Stimulated activated CD8-positive, alpha-beta memory T cell treated with anti-CD3 and anti-CD28 coated beads, Interleukin-2, amount 100 ng/mL, for 48 hours (primary cell): ENCODE results near the gene KCNQ1.

Experiments used
- DNase-seq, 2 donors: peaks; one replicate each; pipeline ENCODE4 v3.0.0-alpha.2; 2020; ENCODE audit warnings: low read depth in 2 of 2

The KCNQ1 gene

DNA sequence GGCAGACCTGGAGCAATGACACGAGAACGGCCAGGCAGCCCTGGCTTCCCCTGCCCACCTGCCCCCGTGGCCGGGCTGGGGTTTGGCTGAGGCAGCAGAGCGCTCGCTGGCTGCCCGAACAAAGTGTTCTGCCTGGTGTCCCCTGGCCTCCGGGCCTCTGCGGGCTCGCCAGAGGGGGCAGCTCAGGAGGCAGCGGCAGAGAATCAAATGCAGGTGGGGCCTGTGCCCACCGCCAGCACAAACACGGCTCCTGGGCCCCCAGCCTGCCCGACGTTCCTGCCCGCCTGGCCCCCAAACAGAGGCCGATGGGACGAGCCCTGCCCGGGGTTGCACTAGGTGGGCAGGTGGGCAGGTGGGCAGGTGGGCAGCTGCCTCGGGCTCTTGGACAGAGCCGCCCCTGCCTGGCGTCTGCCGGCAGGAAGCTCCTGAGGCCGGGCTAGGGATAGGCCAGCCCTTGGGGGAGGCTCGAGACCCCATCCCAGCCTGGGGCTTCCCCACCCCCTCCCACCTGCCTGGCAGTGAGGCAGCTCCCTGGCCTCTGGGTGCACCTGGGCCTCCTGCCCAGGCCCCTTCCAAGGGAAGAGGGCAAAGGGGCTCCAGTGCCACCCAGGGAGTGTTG, 394.0 kb downstream of the KCNQ1 start:
- DNase-seq: no peak

DNA sequence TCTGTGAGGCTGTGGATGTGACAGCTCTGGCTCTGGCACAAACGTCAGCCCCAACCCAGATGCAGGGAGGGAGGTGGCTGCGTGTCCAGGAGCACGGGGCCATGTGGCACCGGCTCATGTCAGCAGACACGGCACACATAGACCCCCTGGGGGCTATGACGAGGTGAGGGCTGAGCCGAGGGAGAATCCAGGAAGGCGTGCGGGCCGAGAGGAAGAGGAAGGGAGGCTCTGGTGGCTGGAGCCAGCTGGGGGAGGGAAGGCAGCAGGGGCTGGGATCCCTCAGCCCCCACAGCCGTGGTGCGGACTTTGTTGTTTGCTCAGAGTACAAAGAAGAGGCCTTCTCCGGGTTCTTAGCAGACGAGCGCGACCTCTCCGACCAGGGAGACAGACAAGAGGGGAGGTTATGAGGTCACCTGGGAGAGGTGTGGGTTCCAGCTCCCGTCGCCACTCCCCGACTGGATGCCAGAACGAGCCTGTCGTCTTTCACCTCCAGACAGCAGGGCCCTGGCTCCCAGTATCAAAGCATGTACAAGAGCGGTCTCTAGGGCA, 394.7 kb downstream of the KCNQ1 start:
- no peak for DNase-seq

DNA sequence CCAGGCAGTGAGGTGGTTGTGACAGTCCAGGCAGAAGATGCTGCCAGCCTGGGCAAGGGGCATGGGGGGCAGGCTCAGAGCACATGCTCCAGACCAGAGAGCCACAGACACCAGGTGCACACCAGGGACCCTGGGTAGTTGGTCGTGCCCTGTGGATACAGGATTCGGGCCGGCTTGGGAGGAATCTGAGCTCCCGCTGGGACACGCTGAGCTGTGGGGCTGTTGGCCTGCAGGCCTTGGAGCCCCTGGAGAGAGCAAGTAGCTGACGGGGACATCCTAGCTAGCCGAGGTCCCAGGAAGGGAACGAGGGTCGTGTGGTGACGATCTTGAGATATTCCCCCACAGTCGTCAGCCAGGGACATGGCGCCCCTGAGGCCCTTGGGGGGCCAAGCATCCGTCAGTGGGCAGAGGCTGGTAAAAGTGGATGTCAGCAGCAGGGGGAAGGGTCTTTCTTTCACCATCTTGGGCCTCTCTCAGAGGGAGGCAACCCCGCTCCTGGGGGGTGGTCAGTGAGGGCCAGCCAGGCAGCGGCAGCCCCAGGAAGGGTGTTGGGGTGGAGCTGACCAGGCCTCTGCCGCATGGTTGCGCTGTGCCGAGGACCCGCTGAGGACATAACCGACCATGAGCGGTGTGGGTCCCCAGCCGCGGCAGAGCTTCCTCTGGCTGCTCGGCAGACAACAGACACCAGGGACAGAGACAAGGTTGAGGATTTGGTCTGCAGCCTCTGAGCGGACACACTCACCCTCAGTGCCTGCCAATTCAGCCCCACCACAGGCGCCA, 396.8 kb downstream of the KCNQ1 start:
- no peak for DNase-seq

DNA sequence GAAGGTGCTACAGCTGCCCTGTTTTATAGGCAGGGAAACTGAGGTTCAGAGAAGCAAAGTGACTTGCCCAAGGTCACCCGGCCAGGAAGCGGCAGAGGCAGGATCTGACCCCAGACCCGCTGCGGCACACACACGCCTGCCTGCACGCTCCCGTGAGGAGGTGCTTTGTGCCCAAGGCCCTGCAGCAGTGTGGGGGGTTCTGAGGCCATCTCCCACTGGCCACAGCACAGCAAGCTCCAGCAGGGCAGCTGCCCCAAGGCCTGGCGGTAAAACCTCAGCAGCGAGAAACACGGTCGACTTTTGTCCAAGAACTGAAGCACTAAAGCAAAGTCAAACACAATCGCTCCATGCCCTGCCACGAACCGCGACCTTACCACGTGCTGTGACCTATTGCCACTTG, 398.1 kb downstream of the KCNQ1 start:
- no peak for DNase-seq

DNA sequence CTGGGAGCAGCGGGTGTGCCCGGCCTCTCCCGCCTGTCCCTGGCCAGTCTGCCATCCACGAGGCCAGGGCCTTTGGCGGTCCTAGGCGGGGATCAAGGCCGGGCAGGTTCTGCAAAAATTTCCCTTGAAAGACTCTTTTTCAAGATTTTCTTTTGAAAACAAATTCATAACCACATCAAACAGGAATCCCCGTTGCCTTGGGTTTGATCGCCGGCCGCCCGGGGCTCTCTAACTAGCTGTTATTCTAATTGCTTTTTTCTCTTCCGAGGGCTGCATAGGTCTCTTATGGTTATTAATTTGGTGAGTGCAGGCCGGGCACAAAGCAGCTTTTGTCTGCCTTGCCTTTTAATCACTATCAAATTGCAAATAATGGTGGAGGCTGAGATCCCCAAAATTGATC, 398.7 kb downstream of the KCNQ1 start:
- no peak for DNase-seq

DNA sequence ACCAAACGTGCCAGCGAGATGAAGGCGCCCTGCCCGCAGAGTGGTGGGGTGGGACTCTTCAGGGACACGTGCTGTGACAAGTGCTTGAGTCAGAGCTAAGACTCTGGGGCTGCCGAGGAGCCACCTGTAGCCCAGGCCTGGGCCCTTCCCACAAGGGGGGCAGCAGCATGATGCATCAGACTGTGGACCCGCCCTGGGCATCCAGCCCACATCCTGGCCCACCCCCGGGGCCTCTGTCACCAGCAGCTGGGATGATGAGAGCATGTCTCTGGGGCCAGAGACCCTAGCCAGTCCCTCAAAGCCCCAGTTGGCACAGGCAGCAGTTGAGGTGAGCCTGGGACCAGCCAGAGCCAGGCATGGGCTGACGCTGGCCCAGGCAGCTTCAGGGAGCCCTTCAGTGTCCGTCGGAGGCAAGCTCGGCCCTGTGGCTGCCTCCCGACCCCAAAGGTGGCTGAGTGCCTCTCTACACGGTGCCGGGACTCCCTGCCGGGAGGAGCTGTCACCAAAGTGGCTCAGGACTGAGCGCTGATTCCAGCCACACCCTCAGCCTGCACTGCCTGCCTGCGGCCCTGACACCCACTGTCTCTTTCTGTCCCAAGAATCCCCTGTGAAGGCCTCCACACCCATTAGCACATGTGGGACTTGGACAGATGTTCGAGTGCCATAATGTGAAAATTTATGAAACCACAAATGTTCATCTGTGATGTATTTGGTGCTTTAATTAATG, 399.5 kb downstream of the KCNQ1 start:
- no peak for DNase-seq

DNA sequence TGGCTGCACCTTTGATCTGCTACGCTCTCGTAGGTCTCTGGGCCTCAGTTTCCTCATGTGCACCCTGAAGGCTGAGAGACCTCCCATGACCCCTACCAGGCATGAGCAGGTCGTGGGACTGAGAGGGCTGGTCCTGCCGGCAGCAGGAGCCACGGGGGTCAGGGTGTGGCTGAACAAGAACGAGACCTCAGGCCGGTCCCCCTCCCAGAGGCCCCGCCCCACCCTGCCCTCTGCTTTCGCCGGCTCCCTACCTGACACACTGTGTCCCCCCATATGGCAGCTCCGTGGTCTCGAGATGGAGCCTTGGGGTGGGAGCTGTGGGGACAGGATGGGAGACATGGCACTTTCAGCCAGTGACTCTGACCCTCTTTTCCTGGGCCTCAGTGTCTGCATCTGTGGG, 400.2 kb downstream of the KCNQ1 start:
- no peak for DNase-seq

DNA sequence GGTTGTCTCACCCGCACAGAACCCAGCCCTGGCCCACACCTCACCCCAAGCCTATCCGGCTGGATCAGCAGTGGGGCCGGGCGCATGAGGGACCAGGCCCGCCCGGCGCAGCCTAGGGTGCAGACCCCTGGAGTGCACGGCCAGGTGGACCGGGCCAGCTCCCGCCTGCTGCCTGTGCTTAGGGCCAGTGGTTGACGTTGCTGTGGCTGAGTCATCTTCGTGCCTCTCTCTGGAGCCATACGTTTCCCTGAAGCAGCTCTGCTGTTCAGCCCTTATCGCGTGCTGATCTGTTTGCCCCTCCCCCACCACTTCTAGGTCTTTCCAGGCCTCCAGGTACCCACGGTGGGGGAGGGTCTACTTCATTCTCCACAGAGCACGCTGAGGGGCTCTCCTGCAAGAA, 401.2 kb downstream of the KCNQ1 start:
- no peak for DNase-seq

DNA sequence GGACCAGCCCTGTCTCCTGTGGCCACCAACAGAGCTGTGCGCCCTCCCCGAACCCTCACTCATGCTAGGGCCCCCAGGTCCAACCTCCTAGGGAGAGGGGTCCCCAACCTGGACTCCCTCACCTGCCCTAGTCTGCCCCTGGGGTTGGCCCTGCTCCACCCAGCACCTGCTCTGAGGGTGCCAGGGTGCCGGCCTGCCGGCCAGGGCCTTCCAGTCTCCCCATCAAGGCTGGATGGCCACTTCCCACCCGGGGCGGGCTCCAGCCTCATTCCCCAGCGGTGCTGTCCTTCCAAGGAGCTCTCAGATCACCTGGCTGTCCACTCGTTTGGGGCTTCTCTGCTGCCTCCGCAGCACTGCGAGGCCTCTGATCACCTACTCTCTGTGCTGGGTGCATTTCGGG, 401.7 kb downstream of the KCNQ1 start:
- no peak for DNase-seq

DNA sequence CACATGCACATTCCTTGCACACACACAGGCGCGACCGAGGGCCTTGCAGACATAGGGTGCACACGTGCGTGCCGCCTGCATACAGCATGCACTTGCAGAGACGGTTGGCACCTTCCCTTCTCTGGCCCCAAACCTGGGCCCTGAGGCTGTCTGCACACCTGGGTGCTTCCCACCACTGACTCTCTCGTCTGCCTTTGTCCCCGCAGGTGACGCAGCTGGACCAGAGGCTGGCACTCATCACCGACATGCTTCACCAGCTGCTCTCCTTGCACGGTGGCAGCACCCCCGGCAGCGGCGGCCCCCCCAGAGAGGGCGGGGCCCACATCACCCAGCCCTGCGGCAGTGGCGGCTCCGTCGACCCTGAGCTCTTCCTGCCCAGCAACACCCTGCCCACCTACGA, 402.8 kb downstream of the KCNQ1 start:
- DNase-seq: no peak

DNA sequence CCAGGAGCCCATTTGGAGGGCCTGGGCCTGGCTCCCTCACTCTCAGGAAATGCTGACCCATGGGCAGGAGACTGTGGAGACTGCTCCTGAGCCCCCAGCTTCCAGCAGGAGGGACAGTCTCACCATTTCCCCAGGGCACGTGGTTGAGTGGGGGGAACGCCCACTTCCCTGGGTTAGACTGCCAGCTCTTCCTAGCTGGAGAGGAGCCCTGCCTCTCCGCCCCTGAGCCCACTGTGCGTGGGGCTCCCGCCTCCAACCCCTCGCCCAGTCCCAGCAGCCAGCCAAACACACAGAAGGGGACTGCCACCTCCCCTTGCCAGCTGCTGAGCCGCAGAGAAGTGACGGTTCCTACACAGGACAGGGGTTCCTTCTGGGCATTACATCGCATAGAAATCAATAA, 403.7 kb downstream of the KCNQ1 start:
- DNase-seq: no peak

DNA sequence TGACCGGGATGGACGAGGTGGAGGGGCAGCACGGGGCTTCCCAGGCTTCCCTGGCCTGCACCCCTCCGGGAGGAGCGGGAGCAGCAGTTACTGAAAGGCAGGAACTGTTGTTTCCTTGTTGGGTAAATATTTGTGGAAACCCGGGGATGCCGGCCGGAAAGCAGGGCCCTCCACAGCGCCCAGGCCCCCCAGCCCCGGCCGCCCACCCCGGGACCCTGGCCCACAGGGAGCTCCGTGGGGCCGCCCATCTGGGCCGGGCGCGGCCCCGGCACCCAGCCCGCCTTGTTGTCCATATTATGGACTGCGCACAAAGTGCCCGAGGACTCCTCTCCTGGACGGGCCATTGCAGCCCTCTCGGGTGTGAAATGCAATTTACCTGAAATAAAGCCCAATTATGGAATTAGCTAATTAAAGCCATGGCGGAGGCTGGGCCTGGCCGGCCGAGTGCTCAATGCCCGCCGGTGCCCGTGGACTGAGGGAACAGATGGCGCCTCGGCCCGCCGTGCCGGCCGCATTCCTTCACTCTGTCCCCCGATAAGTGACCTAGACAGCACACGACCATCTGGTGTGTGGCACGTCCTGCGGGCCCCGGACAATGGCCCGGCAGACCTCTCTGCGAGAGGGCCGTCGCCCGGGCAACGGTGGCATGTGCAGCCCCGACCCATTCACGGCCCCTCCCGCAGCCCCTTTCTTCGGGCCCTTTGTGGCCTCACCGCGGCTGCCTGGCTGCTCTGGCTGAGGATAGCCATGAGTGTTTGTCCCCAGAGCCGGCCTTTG, 405.4 kb downstream of the KCNQ1 start:
- no peak for DNase-seq

DNA sequence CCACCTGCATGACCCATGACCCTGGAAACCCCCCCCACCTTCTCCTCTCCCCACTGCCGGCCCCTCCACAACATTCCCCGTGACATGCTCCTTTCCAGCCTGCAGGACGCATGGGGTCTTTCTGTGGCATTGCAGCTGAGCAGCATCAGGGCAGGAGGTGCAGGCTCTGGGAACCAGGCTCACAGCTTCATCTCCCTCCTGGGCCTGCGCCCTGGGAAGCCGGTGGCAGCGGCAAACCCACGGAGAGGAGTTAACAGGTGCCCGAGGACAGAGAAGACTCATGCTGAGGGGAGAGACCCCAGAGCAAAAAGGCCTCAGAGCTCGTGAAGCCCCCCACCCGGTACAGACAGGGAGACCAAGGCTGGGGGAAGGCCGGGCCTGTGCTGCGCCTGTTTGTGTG, 408.6 kb downstream of the KCNQ1 start:
- DNase-seq: no peak

DNA sequence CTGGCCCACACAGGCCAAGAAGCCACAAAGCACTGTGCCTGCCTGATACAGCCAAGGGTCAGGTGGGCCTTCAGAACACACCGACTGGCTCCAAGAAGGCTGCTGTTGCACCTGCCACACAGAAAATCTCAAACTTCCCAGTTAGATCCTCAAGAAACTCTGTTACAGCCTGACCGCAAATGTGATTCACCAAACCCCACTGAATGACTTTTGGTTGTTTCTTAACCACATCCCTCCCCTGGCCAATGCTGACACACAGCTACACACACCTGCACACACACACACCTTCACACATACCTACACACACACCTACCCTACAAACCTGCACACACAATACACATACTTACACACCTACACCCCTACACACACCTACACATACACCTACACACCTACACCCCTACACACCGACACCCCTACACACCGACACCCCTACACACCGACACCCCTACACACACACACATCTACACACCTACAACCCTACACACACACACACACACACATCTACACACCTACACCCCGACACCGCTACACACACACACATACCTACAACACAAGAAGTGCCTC, 409.3 kb downstream of the KCNQ1 start:
- no peak for DNase-seq

DNA sequence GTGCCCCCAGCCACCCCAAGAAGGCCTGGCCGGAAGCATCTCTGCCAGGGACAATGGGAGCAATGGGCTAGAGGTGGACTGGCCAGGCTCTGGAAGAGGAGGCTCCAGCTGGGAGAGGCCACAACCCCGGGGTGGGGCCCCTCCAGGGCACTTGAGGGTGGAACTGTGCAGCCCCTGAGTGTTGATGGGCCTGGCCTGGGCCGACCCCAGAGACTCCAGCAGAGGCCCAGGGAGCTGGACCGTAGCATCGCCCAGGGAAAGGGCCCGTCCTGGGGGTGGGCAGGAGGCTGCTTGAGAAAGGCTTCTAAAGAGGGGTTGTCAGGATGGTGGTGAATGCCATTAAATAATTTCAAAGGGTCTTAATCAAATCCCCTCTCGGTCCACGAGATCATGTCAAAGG, 410.4 kb downstream of the KCNQ1 start:
- no peak for DNase-seq

DNA sequence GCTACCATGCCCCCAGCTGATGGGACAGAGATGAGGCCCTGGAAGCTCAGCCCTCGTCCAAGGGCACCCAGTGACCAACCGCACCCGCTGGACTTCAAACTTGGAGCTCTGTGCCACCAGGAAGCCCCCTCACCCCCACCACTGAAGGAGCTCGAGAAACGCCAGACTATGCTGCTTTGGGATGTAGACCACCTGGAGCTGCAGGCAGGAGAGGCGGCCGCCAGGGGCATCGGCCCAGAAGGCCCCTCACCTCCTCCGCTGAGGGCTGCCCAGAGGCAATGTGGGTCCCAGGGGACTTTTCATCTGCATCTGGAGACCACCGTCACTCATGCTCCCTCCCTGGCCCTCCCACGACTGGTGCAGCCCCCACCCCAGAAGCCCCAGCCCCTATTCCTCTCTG, 412.5 kb downstream of the KCNQ1 start:
- no peak for DNase-seq

DNA sequence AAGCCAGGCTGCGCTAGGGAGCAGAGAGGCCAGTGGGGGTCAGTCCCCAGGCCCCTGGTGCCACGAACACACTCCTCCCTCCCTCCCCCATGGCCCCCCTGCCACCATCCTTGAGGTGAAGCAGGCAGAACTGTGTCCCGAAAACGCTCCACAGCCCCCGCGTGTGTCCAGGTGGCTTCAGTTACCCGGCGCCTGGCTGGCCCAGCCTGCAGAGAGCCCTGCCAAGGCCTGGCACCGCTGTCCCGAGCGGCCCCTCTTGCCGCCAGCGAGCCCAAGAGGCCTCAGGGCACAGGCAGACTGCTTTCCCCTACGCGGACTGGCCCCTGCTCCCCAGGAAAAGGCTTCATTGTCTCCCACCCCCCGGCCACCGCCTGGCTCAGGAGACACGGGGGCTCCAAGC, 413.1 kb downstream of the KCNQ1 start:
- no peak for DNase-seq

DNA sequence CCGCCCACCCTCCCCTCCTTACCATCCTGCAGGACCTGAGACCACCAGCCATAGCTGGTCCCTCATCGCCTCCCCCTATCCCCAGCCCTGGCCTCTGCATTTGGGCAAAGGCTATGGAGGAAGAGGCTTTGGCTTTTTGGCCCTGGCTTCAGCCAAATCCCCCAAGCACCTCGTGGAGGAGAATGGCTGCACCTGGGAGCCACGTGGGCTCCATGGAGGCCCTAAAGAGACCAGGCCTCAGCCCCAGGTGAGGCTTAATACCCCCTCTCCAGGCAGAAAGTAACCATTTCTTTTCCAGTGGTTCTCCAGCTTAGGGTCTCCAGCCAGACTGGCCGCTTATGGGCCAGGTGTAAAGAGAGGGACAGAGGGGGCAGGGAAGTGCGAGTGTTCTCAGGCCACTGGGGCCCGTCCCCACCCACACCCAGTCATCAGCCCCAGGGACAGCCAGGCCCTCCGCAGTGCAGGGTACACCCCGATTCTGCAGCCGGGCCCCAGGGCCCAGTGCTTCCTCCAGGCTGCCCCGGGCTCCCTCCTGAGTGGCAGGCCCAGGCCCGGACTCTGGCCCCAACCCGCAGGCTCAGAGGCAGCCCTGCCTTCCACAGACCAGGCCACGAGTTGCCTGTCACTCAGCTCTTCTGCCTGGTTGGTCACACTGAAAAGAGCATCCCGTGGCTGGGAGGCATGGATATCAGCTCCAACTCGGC, 414.3 kb downstream of the KCNQ1 start:
- DNase-seq: no peak

DNA sequence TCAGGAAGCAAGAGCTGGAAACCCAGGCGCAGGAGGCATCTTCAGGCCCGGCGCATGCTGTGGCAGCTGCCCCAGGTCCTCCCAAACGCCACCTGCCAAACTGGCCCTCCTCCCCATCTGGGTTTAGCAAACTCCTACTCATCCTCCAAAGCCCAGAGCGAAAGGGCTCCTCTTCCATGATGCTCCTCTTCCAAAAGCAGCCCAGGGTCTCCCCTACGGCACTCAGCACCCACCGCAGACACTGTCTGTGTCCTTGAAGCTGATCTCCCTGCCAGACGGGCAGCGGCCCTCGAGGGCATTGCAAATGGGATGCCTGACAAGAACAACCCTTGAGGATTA, 414.9 kb downstream of the KCNQ1 start:
- no peak for DNase-seq

DNA sequence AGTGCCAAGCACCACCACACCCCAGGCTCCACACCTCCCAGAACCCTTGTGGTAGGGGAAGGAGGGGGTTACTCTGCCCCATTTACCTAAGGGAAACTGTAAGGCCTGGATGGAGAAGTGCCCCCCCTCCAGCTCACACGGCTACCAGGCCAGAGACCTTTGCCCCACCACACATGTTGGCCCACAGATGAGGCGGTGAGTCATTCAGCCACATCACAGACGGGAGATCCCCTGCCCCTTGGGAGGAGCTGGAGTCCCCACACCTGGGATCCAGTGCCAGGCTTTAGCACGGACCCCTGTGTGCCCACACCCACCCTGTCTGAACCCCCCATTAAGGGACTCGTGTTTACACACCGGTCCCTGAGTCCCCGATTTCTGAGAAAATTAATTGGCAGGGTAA, 415.8 kb downstream of the KCNQ1 start:
- peak in 1 of 2 donors; percentile 26 for DNase-seq
